Stimulated activated CD4-positive, alpha-beta T cell treated with anti-CD3 and anti-CD28 coated beads, Interleukin-1b, Interleukin-23, amount 100 ng/mL, for 48 hours (primary cell): ENCODE measurements around the gene CHRNA4.

Source experiments
- DNase-seq: peaks from one replicate; pipeline ENCODE4 v3.0.0-alpha.2; 2020

CHRNA4 gene

GRCh38 chr20:63376283-63377250, 15.4 kb upstream of the CHRNA4 start:
- no peak for DNase-seq

DNA sequence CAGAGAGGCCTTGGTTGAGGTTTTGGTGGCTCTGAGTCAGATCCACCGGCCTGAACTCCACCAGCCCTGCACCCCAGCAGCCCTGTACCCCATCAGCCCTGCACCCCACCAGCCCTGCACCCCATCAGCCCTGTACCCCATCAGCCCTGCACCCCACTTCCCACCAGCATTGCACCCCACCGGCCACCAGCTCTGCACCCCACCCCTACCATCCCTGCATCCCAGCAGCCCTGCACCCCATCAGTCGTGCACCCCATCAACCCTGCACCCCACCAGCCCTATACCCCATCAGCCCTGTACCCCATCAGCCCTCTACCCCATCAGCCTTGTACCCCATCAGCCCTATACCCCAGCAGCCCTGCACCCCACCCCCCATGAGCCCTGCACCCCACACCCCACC, 14.3 kb upstream of the CHRNA4 start:
- DNase-seq, result no peak

DNA sequence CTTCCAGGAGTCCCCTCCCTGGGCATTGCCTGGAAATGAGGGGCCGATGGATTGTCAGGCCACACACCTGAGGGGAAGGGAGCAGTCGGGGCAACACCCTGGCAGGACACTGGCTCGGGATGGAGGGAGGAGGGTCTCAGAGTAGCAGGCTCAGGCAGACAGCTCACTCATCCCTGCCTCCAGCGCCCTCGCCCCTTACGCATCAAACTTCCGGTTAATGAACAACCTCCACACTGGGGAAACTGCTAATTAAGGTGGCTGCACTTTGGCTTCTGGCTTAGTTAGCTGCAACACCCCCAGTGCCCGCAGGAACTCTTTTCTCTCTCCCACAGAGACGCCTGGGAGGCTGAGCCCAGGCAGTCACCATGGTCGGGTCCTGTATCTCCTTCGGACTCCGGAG, 13.4 kb upstream of the CHRNA4 start:
- DNase-seq, result no peak

DNA sequence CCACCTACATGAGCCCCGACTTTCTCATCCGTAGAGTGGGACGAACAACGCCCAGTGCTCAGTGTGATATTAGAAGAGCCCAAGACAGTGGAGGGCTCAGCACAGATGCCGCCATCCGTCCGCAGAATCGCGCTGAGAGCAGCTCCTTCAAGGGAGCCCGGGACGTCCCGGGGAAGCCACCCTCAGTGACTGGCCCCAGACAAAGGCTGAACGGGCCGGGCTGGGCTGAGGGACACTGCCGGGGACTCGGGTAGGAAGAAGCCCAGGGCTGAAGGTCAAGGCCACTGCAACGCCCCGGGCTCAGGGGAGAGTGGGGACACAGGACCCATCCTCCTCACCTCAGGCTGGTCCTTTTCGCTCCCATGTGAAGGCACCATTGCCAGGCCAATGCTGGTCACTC, 12.8 kb upstream of the CHRNA4 start:
- DNase-seq, result no peak

GRCh38 chr20:63372971-63373885, 12.1 kb upstream of the CHRNA4 start:
- no peak for DNase-seq

DNA sequence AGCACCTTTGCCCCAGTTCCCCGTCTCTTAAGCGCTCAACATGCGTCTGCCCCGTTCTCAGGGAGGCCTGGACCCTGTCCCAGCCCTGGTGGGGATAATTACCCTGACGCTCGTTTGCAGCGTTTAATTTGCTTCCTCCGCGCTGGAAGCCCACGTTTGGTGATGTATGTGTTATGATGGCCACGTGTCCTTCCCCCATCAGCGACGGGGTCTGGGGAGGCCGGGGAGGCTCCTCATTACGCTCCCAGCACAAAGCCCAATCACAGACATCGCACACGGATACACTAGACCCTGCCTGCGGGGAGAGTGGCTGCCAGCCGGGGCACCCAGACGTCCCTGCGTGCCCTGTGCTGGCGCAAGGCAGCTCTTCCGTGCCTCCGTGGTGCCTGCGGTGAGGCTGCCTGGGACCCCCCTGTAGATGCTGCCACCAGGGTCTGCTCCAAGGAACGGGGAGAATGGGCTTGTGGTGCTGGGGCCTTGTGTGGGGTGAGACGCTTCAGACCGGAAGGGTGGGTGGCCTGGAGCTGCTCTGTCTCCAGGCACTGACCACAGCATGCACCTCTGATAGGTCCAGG, 10.2 kb upstream of the CHRNA4 start:
- no peak for DNase-seq

- DNase-seq, result no peak
Measured at GRCh38 chr20:63370618-63371187, 9.6 kb upstream of the CHRNA4 start.

DNA sequence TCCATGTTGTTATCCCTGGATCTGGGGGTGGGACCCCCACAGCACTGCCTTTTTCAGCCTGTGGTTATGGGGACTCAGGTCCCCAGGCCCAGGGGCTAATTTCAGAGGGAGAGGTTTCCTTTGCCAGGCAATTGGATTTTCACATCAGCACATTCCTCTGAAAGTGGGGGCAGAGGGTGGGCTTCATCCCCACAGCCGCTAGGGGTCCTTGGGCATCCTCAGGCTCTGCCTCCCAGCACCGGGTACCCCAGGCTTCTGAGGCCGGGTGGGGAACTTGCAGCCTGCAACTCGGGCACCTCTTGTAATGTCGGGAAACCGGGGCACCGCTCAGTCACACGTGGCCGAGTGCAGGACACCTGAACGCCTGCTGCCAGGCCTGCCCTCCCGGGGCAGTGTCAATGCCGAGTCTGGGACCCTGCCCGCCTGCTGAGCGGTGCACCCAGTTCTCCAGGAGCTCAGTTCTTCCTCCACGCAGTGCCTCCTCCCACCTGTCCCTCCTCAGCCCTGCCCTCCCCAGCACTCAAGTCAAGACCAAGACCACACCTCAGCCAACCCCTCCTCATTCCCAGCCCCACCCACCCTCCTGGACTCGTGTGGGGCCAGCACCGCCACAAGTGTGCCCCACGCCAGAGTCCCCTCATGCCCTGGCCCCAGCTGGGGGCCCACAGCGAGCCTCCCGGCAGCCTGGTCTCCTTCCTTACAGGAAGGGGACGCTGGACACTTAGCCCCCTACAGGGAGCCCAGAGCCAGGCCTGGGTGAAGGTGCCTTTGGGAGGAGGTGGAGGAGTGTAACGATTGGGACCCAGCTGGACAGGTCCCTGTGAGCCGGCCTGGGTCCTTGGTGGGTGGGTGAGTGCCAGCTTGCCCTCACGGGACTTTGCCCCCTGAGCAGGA, 8.8 kb upstream of the CHRNA4 start:
- no peak for DNase-seq

DNA sequence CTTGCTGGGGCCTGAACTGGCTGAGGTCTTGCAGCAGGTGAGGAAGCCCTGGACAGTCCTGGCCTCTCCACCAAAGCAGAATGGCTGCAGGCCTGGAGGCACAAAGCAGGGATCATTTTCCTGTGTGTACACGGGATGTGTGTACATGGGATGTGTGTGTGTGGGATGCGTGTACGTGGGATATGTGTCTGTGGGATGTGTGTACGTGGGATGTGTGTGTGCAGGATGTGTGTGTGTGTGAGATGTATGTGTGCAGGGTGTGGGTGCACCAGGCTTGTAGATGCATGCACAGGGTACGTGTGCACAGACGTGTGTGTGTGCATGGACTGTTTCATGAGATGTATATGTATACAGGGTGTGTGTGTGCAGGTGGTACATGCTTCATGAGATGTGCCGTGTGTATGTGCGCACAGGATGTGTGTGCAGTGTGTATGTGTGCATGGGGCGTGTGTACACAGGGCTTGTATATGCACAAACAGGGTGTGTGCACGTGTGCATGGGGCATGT, 7.9 kb upstream of the CHRNA4 start:
- no peak for DNase-seq

- DNase-seq, result no peak
Measured at GRCh38 chr20:63368151-63368550, 7.0 kb upstream of the CHRNA4 start.

DNA sequence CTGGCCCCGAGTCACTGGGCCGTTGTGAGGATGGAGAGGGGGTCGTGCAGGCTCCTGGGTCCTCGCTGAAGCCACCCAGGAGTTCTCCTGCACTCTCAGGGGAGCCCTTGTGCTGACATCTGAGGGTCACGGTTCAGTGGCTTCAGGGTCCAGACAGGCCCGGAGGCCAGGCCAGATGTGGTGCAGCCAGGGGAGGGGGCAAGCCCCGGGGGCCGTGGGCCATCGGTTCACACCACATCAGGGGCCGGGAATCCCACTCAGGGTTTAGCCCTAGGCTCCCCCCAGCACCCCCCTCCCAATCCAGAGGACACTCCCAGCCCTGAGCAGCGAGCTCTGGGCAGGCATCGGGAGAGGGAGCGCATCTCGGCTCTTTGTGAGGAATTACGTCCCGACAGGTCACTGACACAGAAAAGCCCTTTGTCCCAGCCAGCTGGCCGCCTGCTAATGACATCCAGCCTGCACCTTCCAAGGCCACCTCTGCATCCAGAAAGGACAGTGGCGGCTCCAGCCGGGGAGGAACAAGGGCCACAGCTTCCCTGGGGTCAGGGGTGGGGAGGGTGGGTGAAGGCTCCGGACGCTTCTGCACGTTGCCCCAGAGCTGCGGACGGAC, 6.4 kb upstream of the CHRNA4 start:
- DNase-seq, result no peak

GRCh38 chr20:63366390-63367365, 5.5 kb upstream of the CHRNA4 start:
- DNase-seq, result no peak

- no peak for DNase-seq
Measured at GRCh38 chr20:63365601-63366389, 4.6 kb upstream of the CHRNA4 start.

- no peak for DNase-seq
Measured at GRCh38 chr20:63364801-63365585, 3.8 kb upstream of the CHRNA4 start.

- no peak for DNase-seq
Measured at GRCh38 chr20:63363981-63364561, 2.9 kb upstream of the CHRNA4 start.

DNA sequence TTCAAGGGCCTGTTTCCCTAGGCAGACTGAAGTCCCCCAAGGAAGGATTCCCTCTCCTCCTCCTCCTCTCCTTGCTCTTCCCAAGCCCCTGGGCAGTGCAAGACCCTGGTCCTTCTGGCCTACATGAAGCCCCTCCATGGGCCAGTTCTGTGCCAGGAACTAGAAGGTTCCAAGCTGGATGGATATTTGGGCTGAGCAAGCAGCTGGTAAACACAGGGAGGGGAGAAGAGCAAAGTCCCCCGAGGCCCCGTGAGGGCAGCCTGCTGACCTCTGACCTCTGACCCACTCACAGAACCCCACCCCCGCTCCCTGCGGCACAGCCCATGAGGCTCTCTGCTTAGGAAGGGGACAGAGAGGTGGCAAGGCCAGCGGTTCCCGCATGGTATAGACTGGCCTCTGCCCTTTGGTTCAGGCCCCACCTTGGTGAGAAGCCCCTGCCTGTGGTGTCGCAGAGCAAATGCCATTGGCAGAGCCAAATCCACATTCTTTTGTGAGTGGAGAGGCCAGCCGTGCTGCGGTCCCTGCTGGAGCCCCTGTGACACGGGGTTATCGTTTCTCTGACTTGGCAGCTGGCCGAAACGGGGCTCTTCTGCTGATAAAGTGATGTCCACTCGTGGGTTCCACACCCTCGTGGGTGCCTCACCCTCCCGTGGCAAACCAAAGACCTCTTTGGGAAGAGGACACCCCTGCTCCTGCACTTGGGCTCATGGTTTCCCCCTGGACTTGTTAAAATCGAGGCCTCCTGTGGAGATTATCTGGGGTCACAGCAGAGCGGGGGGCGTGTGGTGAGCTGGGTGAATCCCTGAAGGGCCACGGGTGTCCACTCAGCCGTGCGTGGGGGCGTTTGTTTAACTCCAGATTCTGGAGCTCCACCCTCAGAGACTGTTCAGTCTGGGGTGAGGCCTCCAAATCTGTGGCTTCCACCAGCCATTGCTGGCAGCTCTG, 2.1 kb upstream of the CHRNA4 start:
- DNase-seq, result no peak
